C1 segment of cervical spinal cord (tissue), 14 donors: ENCODE data around the gene PTX4.
"Not testable (repeated sequence)": the region's sequence is repeated elsewhere in the genome, so short reads cannot be mapped to it uniquely, and the experiment has no call there.

Experiments
- DNase-seq, 14 donors: peaks; one replicate each; lab custom pipeline; 2025; lab: John Stamatoyannopoulos, UW

The PTX4 gene

GRCh38 chr16:1444730-1445517 is 43.8 kb downstream of the PTX4 start:
- no peak for DNase-seq

DNA sequence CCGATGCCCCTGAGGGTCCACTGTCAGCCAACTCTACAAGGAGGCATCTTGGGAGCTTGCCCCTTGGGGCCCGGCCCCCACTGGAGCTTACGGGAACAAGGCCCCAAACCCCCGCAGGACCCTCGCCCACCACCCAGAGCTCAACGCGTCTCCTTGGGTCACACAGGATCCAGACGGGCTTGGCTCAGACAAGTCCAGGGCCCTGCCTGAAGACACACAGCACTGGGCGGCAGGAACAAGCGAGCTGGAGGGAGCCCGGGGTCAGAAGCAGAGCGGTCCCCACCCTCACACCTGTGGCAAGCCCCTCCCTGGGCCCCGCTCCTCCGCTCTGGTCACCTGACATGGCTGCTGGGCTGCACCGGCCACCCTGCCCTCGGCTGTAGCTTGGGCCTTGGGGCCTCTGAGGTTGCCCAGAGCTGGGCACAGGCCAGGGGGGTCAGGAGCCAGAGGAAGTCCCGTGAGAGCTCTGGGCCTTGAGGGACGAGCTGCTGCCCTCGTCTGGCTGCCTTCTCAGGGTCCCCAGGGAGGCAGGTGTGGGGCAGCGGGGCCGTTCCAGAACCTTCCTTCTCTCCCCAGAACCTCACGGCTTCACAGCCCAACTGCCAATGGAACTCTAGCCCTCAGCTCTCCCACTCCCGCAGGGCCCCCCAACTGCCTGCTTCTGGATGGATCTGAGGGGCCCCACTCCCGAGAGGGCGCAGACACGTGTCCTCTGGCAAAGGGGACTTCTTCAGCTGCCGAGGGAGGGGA is 44.6 kb downstream of the PTX4 start, which contains the start of gene CCDC154:
Gene CCDC154 (minus strand): TSS at position 577 of the 750 bp plus-strand sequence. CDS start 234 bp downstream, at position 343.
- DNase-seq = no peak

DNA sequence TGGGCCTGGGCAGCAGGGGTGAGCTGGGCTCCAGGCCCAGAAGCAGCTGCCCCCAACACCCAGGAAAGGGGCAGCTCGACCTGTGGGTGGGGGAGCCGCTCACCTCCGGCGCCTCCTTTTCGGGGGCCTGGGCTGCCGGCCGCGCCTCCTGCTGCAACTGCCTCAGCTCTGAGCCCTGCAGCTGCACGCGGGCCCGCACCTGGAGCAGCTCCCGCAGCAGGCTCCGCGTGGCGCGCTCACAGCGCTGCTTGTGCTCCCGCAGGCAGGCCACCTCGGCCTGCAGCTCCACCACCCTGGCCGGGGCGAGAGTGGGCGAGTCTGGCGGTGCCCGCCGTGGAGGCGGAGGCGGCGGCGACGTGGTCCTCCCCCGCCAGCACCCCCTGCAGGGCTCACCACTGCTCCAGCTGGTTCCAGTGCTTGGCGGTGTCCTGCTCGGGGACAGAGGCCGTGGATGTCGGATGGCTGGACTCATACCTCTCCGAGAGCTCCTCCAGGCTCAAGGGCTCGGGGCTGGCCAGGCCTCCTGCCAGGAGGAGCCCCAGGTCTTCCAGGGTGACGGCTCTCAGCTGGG is 45.3 kb downstream of the PTX4 start:
- no peak for DNase-seq

GRCh38 chr16:1442697-1443096 is 46.0 kb downstream of the PTX4 start:
- no peak for DNase-seq

GRCh38 chr16:1441391-1441829 is 47.3 kb downstream of the PTX4 start:
- DNase-seq = no peak

DNA sequence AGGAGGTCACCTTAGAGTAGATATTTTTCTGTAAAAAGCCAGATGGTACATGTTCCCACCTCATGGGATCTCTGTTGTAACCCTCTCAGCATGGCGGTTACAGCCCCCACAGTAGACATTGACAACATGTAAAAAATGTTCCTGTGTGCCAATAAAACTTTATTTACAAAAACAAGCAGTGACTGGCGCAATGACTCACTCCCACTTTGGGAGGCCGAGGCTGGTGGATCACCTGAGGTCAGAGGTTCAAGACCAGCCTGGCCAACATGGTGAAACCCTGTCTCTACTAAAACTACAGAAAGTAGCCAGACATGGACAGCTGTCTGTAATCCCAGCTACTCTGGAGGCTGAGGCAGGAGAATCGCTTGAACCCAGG is 49.1 kb downstream of the PTX4 start:
- not testable (repeated sequence) for DNase-seq

DNA sequence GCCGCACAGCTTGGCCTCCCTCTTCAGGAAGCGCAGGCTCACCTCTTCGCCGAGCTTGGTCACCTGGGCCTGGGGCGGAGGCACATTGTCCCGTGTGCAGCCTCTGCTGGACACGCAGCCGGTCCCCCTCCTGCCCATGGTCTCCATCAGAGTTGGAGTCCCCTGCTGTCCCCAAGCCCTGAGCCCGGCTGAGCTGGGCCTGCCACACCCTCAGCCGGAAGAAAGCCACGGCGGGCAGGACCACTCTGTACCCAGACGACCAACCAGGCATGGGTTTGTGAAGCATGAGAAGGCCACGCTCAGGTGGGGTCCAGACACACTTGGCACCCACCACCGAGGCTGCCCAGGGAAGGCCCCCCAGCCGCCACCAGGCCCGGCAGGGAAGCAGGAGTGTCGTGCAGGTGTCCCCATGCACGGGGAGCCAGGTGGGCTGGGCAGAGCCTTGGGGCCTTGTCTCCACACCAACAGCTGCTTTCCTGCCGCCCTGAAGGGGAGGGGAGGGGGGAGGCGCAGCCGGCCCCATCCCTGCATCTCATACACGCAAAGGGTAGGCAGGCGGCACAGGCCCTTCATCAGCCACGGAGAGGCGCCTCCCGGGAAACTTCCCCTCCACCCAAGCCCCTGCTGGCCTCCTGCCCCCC is 49.6 kb downstream of the PTX4 start:
- no peak for DNase-seq

DNA sequence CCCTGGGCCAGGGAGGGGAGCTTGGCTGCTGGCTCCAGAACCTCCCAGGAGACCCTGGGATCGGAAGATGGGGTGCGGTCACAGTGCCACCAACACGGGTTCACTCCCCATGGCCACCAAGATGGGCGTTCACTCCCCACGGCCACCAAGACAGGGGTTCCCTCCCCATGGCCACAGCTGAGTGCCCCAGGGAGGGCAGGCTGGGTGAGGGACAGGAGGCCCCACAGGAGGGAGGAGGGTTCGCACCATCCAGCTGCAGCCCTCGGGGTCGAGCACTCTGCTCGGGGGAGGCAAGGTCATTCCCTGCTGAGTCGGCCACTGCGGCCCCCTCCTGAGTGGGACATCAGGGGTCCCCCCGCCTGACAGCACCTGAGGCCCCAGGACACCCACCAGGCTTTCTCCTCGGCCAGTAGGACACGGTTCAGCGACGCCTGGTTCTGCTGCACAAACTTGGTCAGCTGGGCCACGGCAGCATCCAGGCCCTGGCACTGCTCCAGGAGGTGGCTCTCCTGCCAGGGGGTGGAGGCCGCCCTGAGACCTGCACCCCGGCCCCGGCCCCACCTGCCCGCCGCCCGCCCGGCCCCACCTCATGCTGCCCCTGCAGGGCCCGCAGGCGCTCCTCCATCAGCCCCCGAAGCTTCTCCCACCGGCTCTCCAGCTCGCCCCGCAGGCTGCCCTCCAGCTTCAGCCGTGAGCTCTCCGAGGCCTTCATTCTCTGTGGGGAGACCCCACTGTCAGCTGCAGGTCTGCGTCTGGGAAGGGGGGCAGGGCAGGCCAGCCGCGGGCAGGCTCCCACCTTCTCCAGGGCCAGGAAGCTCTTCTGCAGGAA is 50.3 kb downstream of the PTX4 start:
- DNase-seq = no peak

GRCh38 chr16:1437606-1438005 is 51.1 kb downstream of the PTX4 start:
- DNase-seq = no peak

DNA sequence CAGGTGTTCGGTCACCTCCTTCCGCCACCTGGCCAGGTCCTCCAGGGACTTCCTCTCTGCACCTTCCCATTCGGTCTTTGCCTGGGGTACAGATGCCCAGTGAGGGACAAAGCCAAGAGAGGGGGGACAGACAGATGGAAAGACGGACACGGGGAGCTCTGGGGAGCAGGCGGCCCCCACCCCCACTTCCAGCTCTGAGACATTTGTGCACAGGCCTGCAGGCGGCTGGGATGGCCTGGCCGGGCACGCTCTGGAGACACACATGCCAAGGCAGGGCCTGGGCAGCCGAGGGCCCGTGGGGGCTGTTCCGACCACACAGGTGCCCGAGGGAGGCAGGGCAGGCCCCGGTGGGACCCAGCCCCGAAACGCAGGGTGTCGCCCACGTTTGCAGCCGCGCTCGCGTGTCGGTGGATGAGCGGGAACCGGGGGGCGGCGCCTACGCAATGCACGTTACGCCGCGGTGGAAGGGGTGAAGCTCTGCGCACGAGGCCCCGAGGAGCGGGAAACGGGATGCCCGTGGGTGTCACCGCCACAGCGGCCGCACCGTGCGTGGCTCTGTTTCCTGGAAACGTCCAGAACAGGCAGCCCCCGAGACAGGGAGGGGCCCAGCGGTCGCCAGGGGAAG is 51.9 kb downstream of the PTX4 start:
- no peak for DNase-seq

DNA sequence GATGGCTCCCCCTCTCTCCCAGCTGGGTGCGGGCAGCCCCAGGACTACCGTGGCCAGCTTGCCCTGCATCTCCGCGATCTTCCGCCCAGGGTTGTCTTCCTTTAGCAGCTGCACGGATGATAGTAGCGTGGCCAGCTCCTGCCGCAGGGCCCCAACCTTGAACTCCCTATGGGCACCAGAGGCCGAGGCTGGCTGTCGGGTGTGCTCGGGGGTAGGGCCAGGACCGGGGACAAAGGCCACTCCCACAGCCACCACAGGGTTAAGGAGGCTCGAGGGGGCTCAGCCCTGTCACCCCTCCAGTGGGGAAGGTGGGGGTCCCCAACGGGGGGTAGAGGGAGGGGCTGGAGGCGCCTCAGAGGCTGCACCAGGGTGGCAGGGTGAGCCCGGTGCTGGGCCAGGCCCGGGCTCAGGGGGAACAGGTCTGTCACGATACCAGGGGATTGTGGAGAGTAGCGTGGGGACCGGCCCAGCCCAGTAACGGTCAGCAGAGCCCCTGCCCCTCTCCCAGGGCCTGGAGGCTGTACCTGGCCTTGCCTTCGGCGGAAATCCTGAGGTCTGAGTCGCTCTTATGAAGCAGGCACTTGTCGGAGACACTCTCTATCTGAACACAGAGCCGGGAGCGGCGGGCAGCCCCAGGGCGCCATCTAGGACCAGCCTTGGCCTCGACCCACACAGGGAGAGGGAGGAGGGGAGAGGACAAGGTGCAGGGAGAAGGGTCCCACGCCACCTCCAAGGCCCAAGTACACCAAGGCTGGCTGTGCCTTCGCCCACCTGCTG is 52.6 kb downstream of the PTX4 start:
- no peak for DNase-seq
